Spinal cord (tissue), 10 donors: ENCODE results near the gene GAS2L2. TPM values are rescaled to one million over a fixed set of nuclear protein-coding genes. Genes with fewer than 3 reads are reported as not detected.
A peak's percentile ranks its signal among the peaks of the same experiment; 100 is the strongest.

Experiments used
- DNase-seq, 6 donors: peaks; one replicate each; pipeline versions ENCODE4 v3.0.0 to v3.0.0-alpha.2; 2013 to 2015; ENCODE audit warnings: low spot score in 6 of 6, low read depth in 4 of 6
- H3K27ac ChIP-seq: one replicate; pipeline ENCODE4 v1.5.1; 2013; ENCODE audit warnings: low read depth, low read length, control low read depth
- H3K27me3 ChIP-seq: one replicate; pipeline ENCODE4 v1.6.1; 2013; ENCODE audit warnings: low read length; ENCODE audit not compliant: control insufficient read depth, insufficient read depth
- H3K36me3 ChIP-seq: one replicate; pipeline ENCODE4 v1.6.1; 2013; ENCODE audit warnings: low read length; ENCODE audit not compliant: control insufficient read depth, insufficient read depth
- H3K4me1 ChIP-seq: one replicate; pipeline ENCODE4 v1.6.1; 2013; ENCODE audit warnings: low read length; ENCODE audit not compliant: control insufficient read depth, insufficient read depth
- H3K4me3 ChIP-seq: one replicate; pipeline ENCODE4 v1.5.1; 2013; ENCODE audit warnings: low read depth, low read length, control low read depth
- H3K9me3 ChIP-seq: one replicate; pipeline ENCODE4 v1.6.1; 2013; ENCODE audit warnings: low read length; ENCODE audit not compliant: control insufficient read depth, insufficient read depth
- WGBS: methylation state at CpG from one replicate; pipeline ENCODE4 v1.1.5; 2013; ENCODE audit warnings: missing lambda C conversion rate; ENCODE audit not compliant: insufficient coverage; 5-methylcytosine and 5-hydroxymethylcytosine counted together
- polyA plus RNA-seq, 2 donors: library from polyadenylated mRNA; unstranded; fragments of 120-200 nt; gene quantifications; one replicate each; pipeline ENCODE4 v1.2.1, GENCODE V29; 2013; ENCODE audit not compliant: insufficient read length in 2 of 2
- total RNA-seq, 2 donors: library from RNA; depleted of rRNA in 1 of 2; stranded (reverse); fragments of 120-200 nt in 1 of 2; fragments of >200 nt in 1 of 2; gene quantifications; one replicate each; pipeline versions ENCODE4 v1.2.3 to v1.2.4, GENCODE V29; 2013 to 2014
- donor health status: healthy.

The GAS2L2 gene
- total and polyA plus RNA-seq, 4 donors = 0.69 to 3.6 (median 3.2) TPM

GRCh38 chr17:35723735-35724134 is 29.3 kb downstream of the GAS2L2 start:
- peaks cover 11% of the 10 kb centered on the region for H3K36me3 ChIP-seq
- H3K4me1 ChIP-seq = peaks cover 14% of the 10 kb centered on the region
- no peak overlapping the region for H3K4me3 ChIP-seq
- no peak overlapping the region for H3K27ac ChIP-seq
- H3K27me3 ChIP-seq = no peaks in the 10 kb centered on the region
- no peak for DNase-seq
- 100% methylated on average over 2 of the region's 2 CpGs for WGBS
- H3K9me3 ChIP-seq = no peaks in the 10 kb centered on the region

- WGBS = no CpG with 5 or more reads among the region's 2 CpGs
Measured at GRCh38 chr17:35717475-35717874, 35.6 kb downstream of the GAS2L2 start.

GRCh38 chr17:35716897-35717465 is 36.1 kb downstream of the GAS2L2 start:
- Histone ChIP-seq H3K4me1 (peaks cover 10% of the 10 kb centered on the region), H3K4me3 (no peak overlapping the region), H3K9me3 (no peaks in the 10 kb centered on the region), H3K36me3 (no peaks in the 10 kb centered on the region), H3K27ac (no peak overlapping the region), H3K27me3 (no peaks in the 10 kb centered on the region)
- no peak for DNase-seq
- 63% methylated on average over 4 of the region's 4 CpGs for WGBS

More at GRCh38 chr17:35717475-35717874, 35.6 kb downstream of the GAS2L2 start:
- H3K4me1 ChIP-seq = peaks cover 7% of the 10 kb centered on the region
- DNase-seq = no peak
- H3K9me3 ChIP-seq = no peaks in the 10 kb centered on the region
- no peak overlapping the region for H3K27ac ChIP-seq
- no peaks in the 10 kb centered on the region for H3K36me3 ChIP-seq
- no peak overlapping the region for H3K4me3 ChIP-seq
- H3K27me3 ChIP-seq = no peaks in the 10 kb centered on the region

- H3K9me3 ChIP-seq = no peaks in the 10 kb centered on the region
- no peak overlapping the region for H3K4me3 ChIP-seq
- no peak for DNase-seq
- no peaks in the 10 kb centered on the region for H3K27me3 ChIP-seq
- peaks cover 15% of the 10 kb centered on the region for H3K4me1 ChIP-seq
- WGBS = no CpG with 5 or more reads among the region's 3 CpGs
- H3K27ac ChIP-seq = no peak overlapping the region
- H3K36me3 ChIP-seq = peaks cover under 1% of the 10 kb centered on the region
Measured at GRCh38 chr17:35716173-35716572, 36.9 kb downstream of the GAS2L2 start.

- H3K27ac ChIP-seq = peak overlapping the region; percentile 60
Measured at GRCh38 chr17:35715416-35715815, 37.6 kb downstream of the GAS2L2 start.

GRCh38 chr17:35714988-35715387 is 38.1 kb downstream of the GAS2L2 start:
- DNase-seq = no peak

More at GRCh38 chr17:35715416-35715815, 37.6 kb downstream of the GAS2L2 start:
- Histone ChIP-seq H3K27me3 (no peaks in the 10 kb centered on the region), H3K4me3 (no peak overlapping the region), H3K36me3 (peaks cover 3% of the 10 kb centered on the region), H3K4me1 (peaks cover 16% of the 10 kb centered on the region), H3K9me3 (no peaks in the 10 kb centered on the region)
- DNase-seq = peak in 2 of 6 donors; percentile 82 to 88

GRCh38 chr17:35713069-35713728 is 39.8 kb downstream of the GAS2L2 start:
- Histone ChIP-seq H3K36me3 (peaks cover 3% of the 10 kb centered on the region), H3K4me1 (peaks cover 16% of the 10 kb centered on the region), H3K4me3 (no peak overlapping the region), H3K27me3 (no peaks in the 10 kb centered on the region), H3K27ac (peak overlapping the region; percentile 59), H3K9me3 (no peaks in the 10 kb centered on the region)
- WGBS = 13% methylated on average over 6 of the region's 7 CpGs
- DNase-seq = peak in 2 of 6 donors; percentile 67 to 89

More at GRCh38 chr17:35714988-35715387, 38.1 kb downstream of the GAS2L2 start:
- H3K27ac ChIP-seq = peak overlapping the region; percentile 60
- H3K9me3 ChIP-seq = no peaks in the 10 kb centered on the region
- peaks cover 16% of the 10 kb centered on the region for H3K4me1 ChIP-seq
- H3K4me3 ChIP-seq = no peak overlapping the region
- WGBS = 51% methylated on average over 2 of the region's 2 CpGs
- peaks cover 3% of the 10 kb centered on the region for H3K36me3 ChIP-seq
- no peaks in the 10 kb centered on the region for H3K27me3 ChIP-seq

- no peak overlapping the region for H3K27ac ChIP-seq
Measured at GRCh38 chr17:35710950-35711349, 42.1 kb downstream of the GAS2L2 start.

GRCh38 chr17:35709874-35710273 is 43.2 kb downstream of the GAS2L2 start:
- no CpG with 5 or more reads among the region's 3 CpGs for WGBS
- Histone ChIP-seq H3K36me3 (peaks cover 3% of the 10 kb centered on the region), H3K4me3 (no peak overlapping the region), H3K4me1 (peaks cover 16% of the 10 kb centered on the region), H3K27me3 (no peaks in the 10 kb centered on the region), H3K27ac (no peak overlapping the region), H3K9me3 (no peaks in the 10 kb centered on the region)
- peak in 2 of 6 donors; percentile 65 to 80 for DNase-seq

More at GRCh38 chr17:35710950-35711349, 42.1 kb downstream of the GAS2L2 start:
- no peak overlapping the region for H3K4me3 ChIP-seq
- H3K9me3 ChIP-seq = no peaks in the 10 kb centered on the region
- DNase-seq = peak in 2 of 6 donors; percentile 22 to 61
- H3K4me1 ChIP-seq = peaks cover 16% of the 10 kb centered on the region
- no CpG with 5 or more reads among the region's 2 CpGs for WGBS
- no peaks in the 10 kb centered on the region for H3K27me3 ChIP-seq
- H3K36me3 ChIP-seq = peaks cover 3% of the 10 kb centered on the region

GRCh38 chr17:35708951-35709350 is 44.1 kb downstream of the GAS2L2 start:
- DNase-seq = no peak
- no CpG with 5 or more reads among the region's 3 CpGs for WGBS
- H3K27me3 ChIP-seq = no peaks in the 10 kb centered on the region
- no peaks in the 10 kb centered on the region for H3K9me3 ChIP-seq
- H3K36me3 ChIP-seq = peaks cover 3% of the 10 kb centered on the region
- H3K27ac ChIP-seq = no peak overlapping the region
- H3K4me1 ChIP-seq = peaks cover 13% of the 10 kb centered on the region
- H3K4me3 ChIP-seq = no peak overlapping the region
